LNCaP clone FGC (cell line): ENCODE measurements around the gene C1QTNF2.

Source experiments
- DNase-seq: peaks from one replicate; pipeline ENCODE4 v3.0.0-alpha.2; 2011; ENCODE audit warnings: low read depth
- H3K4me3 ChIP-seq: 2 replicates; pipeline ENCODE4 v1.5.1; 2011; ENCODE audit warnings: mild to moderate bottlenecking, low read depth, low read length, control low read depth
- TF ChIP-seq, protein P1 (sequence below): IDR thresholded peaks from 2 replicates; pipeline ENCODE4 v1.5.1; 2012; ENCODE audit warnings: mild to moderate bottlenecking; ENCODE audit not compliant: control insufficient read depth, insufficient read depth; ENCODE audit errors: extremely low read depth

C1QTNF2 gene

DNA sequence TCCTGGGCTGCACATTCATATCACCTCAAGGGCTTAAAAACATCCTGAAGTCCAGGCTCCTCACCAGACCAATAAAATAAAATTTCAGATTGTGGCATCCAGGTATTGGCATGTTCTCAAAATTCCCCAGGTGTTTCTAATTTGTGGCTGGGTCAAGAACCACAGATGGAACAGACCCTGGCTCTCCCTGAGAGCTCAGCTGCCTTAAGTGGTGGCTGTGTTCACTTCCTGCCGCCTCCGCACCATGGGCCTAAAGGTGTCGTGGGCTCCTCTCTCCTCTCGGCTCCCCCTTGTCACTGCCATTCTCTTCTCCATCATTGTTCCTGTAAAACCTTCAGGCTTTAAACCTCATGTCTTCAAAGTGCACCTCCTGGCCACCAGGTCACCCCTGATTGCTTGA is 40.2 kb downstream of the C1QTNF2 start:
- DNase-seq = no peak
- TF ChIP-seq, protein P1, sequence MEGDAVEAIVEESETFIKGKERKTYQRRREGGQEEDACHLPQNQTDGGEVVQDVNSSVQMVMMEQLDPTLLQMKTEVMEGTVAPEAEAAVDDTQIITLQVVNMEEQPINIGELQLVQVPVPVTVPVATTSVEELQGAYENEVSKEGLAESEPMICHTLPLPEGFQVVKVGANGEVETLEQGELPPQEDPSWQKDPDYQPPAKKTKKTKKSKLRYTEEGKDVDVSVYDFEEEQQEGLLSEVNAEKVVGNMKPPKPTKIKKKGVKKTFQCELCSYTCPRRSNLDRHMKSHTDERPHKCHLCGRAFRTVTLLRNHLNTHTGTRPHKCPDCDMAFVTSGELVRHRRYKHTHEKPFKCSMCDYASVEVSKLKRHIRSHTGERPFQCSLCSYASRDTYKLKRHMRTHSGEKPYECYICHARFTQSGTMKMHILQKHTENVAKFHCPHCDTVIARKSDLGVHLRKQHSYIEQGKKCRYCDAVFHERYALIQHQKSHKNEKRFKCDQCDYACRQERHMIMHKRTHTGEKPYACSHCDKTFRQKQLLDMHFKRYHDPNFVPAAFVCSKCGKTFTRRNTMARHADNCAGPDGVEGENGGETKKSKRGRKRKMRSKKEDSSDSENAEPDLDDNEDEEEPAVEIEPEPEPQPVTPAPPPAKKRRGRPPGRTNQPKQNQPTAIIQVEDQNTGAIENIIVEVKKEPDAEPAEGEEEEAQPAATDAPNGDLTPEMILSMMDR = no peak
- no peak overlapping the region for H3K4me3 ChIP-seq

DNA sequence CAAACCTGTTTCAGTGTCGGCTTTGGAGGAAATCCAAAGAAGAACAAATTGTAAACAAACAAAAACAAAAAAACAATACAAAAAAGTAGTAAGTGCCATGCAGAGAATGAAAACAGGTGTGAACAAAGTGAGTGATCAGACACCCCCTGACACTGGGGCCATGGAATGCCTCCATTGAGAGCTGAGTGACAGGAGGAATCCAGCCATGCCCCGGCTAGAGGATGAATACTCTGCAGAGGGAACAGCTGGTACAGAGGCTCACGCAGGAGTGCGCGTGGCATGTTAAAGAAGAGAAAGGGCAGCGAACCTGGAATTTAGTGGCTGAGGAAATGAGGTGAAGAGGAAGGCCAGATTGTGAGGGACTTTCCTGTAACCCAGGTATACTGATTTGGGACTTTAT is 42.6 kb downstream of the C1QTNF2 start:
- DNase-seq = no peak
- TF ChIP-seq, protein P1 = no peak
- no peak overlapping the region for H3K4me3 ChIP-seq

DNA sequence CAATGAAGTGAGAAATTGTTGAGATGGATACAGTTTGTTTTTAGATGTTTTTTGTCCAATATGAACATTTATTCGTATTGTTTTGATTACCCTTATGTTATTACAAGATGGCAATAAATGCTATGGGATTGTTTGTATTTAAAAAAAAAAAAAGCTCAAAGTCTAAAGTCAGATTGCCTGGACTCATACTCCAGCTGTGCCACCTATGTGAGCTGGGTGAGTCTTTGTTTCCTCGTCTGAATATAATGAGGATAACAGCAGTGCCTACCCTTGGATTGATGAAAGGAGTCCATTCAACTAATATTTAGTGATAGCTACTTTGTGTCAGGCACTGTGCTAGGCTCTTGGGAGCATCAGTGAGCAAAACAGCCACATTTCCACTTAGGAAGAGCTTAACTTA is 43.4 kb downstream of the C1QTNF2 start:
- TF ChIP-seq, protein P1 = no peak
- no peak overlapping the region for H3K4me3 ChIP-seq
- no peak for DNase-seq

DNA sequence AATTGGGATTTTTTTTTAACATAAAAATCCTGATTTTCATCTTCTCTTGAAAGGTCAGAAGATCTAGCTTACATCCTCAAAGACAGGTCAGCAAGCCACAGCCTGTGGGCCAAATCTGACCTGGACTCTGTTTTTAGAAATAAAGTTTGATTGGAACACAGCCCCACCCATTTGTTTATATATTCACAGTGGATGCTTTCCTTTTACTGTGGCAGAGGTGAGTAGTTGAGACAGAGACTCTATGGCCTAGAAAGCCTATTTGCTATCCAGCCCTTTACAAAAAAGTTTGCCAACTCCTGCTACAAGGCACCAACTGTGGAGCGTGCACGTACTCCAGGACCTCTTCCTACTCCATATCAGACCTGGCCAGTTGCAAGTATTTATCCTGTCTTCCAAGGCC is 44.7 kb downstream of the C1QTNF2 start:
- TF ChIP-seq, protein P1 = no peak
- H3K4me3 ChIP-seq = no peak overlapping the region
- DNase-seq = no peak

DNA sequence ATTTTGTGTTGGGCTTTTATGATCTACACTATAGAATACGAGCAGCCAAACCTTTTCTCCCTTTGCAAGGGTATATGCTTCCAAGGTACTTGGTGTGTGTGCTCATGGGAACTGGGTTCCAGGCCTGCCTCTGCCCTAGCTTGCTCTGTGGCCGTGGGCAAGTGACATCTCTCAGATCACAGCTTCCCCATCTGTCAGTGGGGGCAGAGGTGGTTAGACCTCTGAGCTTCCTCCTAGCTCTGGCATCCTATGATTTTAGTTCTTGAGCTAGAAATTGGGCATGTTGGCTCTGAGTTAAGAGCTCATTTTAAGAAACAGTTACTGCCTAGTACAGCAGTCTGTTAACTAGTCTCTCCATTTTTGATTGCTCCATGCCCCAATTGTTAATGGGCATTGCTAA is 45.5 kb downstream of the C1QTNF2 start:
- TF ChIP-seq, protein P1 = no peak
- H3K4me3 ChIP-seq = no peak overlapping the region
- no peak for DNase-seq

DNA sequence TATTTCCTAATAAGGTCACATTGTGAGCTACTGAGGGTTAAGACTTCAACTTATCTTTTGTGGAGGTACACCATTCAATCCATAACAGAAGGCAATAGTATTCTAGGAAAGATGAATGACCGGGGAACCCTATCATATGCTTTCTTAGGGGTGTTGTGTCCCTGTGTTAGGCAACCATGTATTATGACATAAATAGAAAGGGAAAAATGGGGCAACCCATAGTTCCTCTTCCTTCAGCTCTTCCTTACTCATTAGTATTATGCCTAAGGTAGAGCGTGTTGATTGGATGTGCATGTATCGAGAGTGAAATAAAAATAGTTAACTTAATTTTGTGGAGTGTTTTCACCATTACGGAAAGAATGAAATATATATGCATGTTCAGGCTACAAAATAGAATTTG is 52.0 kb downstream of the C1QTNF2 start:
- DNase-seq = no peak
- TF ChIP-seq, protein P1 = no peak
- no peak overlapping the region for H3K4me3 ChIP-seq

DNA sequence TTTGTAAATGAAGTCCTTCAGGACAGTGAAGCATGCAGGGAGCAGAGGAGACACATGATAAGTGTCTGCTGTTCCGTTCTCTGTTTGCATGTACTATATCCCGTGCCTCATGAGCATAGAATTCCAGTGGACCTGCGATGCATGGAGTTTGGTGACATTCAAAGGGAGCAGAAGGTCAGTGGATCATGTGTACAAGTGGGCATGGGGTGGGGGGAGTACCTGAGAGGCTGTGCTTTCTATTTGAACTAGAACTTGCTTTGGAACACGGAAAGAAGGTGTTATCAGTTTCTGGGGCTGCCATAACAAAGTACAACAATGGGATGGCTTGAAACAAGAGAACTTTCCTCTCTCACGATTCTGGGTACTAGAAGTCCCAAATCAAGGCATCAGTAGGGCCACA is 53.0 kb downstream of the C1QTNF2 start:
- no peak for DNase-seq
- H3K4me3 ChIP-seq = no peak overlapping the region
- TF ChIP-seq, protein P1 = no peak
